Activated CD8-positive, alpha-beta memory T cell treated with anti-CD3 and anti-CD28 coated beads, Interleukin-2, amount 50 U/mL, for 1 hour (primary cell): ENCODE data around the gene SPON1.
"Not testable (repeated sequence)": the region's sequence is repeated elsewhere in the genome, so short reads cannot be mapped to it uniquely, and the experiment has no call there.

Experiments
- DNase-seq: peaks from one replicate; pipeline ENCODE4 v3.0.0-alpha.2; 2020; ENCODE audit errors: extremely low read depth

Gene SPON1

GRCh38 chr11:13962562-13963168 is at the start of gene SPON1:
Gene SPON1 (plus strand): TSS chr11:13962723. CDS start chr11:13962905, 182 bp downstream.
- DNase-seq = no peak

- DNase-seq = no peak
These were observed 45.3 kb upstream of the SPON1 start for GRCh38 chr11:13917264-13917663.

GRCh38 chr11:13917904-13918303 is 44.6 kb upstream of the SPON1 start:
- no peak for DNase-seq

- no peak for DNase-seq
These were observed 41.8 kb upstream of the SPON1 start for GRCh38 chr11:13920756-13921155.

- no peak for DNase-seq
These were observed 41.0 kb upstream of the SPON1 start for GRCh38 chr11:13921545-13921944.

GRCh38 chr11:13923182-13923581 is 39.3 kb upstream of the SPON1 start:
- DNase-seq = no peak

GRCh38 chr11:13923716-13924650 is 38.5 kb upstream of the SPON1 start:
- no peak for DNase-seq

GRCh38 chr11:13924801-13925327 is 37.7 kb upstream of the SPON1 start:
- DNase-seq = no peak

GRCh38 chr11:13926366-13926765 is 36.2 kb upstream of the SPON1 start:
- DNase-seq = not testable (repeated sequence)

GRCh38 chr11:13926981-13927380 is 35.5 kb upstream of the SPON1 start:
- DNase-seq = no peak

GRCh38 chr11:13927481-13927880 is 35.0 kb upstream of the SPON1 start:
- DNase-seq = no peak

GRCh38 chr11:13928566-13929251 is 33.8 kb upstream of the SPON1 start:
- DNase-seq = no peak

GRCh38 chr11:13929395-13929891 is 33.1 kb upstream of the SPON1 start:
- DNase-seq = no peak

GRCh38 chr11:13931356-13931755 is 31.2 kb upstream of the SPON1 start:
- no peak for DNase-seq

- DNase-seq = not testable (repeated sequence)
These were observed 25.4 kb upstream of the SPON1 start for GRCh38 chr11:13937154-13937553.

GRCh38 chr11:13938829-13939228 is 23.7 kb upstream of the SPON1 start:
- DNase-seq = not testable (repeated sequence)

GRCh38 chr11:13939961-13940906 is 22.3 kb upstream of the SPON1 start:
- no peak for DNase-seq

- DNase-seq = no peak
These were observed 21.6 kb upstream of the SPON1 start for GRCh38 chr11:13940907-13941256.

GRCh38 chr11:13941775-13942174 is 20.7 kb upstream of the SPON1 start:
- no peak for DNase-seq

- no peak for DNase-seq
These were observed 20.1 kb upstream of the SPON1 start for GRCh38 chr11:13942378-13942777.

- no peak for DNase-seq
These were observed 19.5 kb upstream of the SPON1 start for GRCh38 chr11:13942971-13943381.
